A673 (cell line): ENCODE data around the gene GDF10. TPM values are rescaled to one million over a fixed set of nuclear protein-coding genes. Genes with fewer than 3 reads are reported as not detected.

Experiments used
- BruUV-seq: library from RNA; stranded (reverse); fragments of 400-500 nt; replicated peaks from 2 replicates; lab custom pipeline; 2021; lab: Mats Ljungman, UMichigan
- CTCF ChIA-PET: fragments of 300-600 bp; sonication (Branson Sonifier 250); formaldehyde crosslinking; loops from one replicate; lab custom pipeline; 2022; ENCODE audit warnings: antibody characterized with exemption; lab: Charles Lee
- POLR2A ChIA-PET: fragments of 300-600 bp; sonication (Branson Sonifier 250); formaldehyde crosslinking; loops from one replicate; lab custom pipeline; 2022; ENCODE audit warnings: antibody characterized with exemption; ENCODE audit not compliant: low non-redundant PET; lab: Charles Lee
- DNase-seq: peaks from one replicate; pipeline ENCODE4 v3.0.0-alpha.2; 2015; ENCODE audit warnings: low spot score
- H3K27ac ChIP-seq: fragments of 200-600 bp; sonication (generic); 2 replicates; pipeline ENCODE4 v1.5.1; 2016; ENCODE audit warnings: mixed run types, low read depth, mild to moderate bottlenecking, mixed read lengths, antibody characterized with exemption, low read length; ENCODE audit not compliant: poor library complexity, severe bottlenecking
- H3K27me3 ChIP-seq: fragments of 200-600 bp; sonication (generic); replicated peaks from 2 replicates; pipeline ENCODE4 v1.6.1; 2017; ENCODE audit warnings: mixed run types, low read depth, mild to moderate bottlenecking, mixed read lengths, antibody characterized with exemption, low read length; ENCODE audit not compliant: insufficient read depth, poor library complexity
- H3K36me3 ChIP-seq: fragments of 200-600 bp; sonication (generic); 2 replicates; pipeline ENCODE4 v1.6.1; 2016; ENCODE audit warnings: mixed run types, mild to moderate bottlenecking, mixed read lengths, antibody characterized with exemption, low read length; ENCODE audit not compliant: insufficient read depth, poor library complexity, severe bottlenecking
- H3K4me1 ChIP-seq: fragments of 200-600 bp; sonication (generic); 2 replicates; pipeline ENCODE4 v1.6.1; 2017; ENCODE audit warnings: mixed run types, mild to moderate bottlenecking, mixed read lengths, antibody characterized with exemption, low read length; ENCODE audit not compliant: insufficient read depth, poor library complexity, severe bottlenecking
- H3K4me3 ChIP-seq: fragments of 200-600 bp; sonication (generic); 2 replicates; pipeline ENCODE4 v1.5.1; 2016; ENCODE audit warnings: low read depth, mixed run types, mild to moderate bottlenecking, mixed read lengths, low read length; ENCODE audit not compliant: poor library complexity, severe bottlenecking
- H3K9me3 ChIP-seq: fragments of 200-600 bp; sonication (generic); 2 replicates; pipeline ENCODE4 v1.6.1; 2016; ENCODE audit warnings: mixed run types, low read depth, mild to moderate bottlenecking, mixed read lengths, antibody characterized with exemption, low read length; ENCODE audit not compliant: poor library complexity, severe bottlenecking
- EZH2 ChIP-seq: fragments of 200-600 bp; sonication (generic); IDR thresholded peaks from 2 replicates; pipeline ENCODE4 v1.6.1; 2017; ENCODE audit warnings: borderline replicate concordance, low read depth, mild to moderate bottlenecking, mixed read lengths, antibody characterized with exemption, low read length; ENCODE audit not compliant: poor library complexity, severe bottlenecking
- intact Hi-C: fragments of 100-400 bp; cut with micrococcal nuclease; formaldehyde crosslinking; loops from one replicate; pipeline ENCODE4 v1.10.0; 2022; ENCODE audit not compliant: unreplicated experiment
- total RNA-seq: library from RNA; stranded (reverse); gene quantifications from 2 replicates; pipeline ENCODE4 v1.2.3, GENCODE V29; 2021
- TF ChIP-seq, protein P1 (sequence below): fragments of 300-800, 200-600 bp; sonication (generic); conservative IDR thresholded peaks from 2 replicates; pipeline ENCODE4 v1.5.1; 2017; ENCODE audit warnings: low read depth, mild to moderate bottlenecking, antibody characterized with exemption, low read length, moderate library complexity, mixed read lengths

Gene GDF10
- total RNA-seq, 1 experiment from 2014 or later = 0.45 TPM

DNA sequence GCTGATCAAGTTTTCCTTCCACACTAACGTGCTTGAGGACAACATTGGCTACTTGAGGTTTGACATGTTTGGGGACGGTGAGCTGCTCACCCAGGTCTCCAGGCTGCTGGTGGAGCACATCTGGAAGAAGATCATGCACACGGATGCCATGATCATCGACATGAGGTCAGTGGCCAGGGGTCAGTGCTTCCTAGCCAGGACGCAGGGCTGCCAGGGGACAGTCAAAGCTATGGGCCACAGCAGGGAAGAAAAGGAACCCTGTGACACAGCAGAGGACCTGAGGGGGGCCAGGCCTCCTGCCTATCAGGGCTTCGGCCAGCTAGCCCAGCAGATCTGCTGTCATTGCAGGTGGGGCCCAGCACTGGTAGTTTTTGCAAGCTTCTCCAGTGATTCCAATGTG, 53.4 kb downstream of the GDF10 start:
- TF ChIP-seq, protein P1, sequence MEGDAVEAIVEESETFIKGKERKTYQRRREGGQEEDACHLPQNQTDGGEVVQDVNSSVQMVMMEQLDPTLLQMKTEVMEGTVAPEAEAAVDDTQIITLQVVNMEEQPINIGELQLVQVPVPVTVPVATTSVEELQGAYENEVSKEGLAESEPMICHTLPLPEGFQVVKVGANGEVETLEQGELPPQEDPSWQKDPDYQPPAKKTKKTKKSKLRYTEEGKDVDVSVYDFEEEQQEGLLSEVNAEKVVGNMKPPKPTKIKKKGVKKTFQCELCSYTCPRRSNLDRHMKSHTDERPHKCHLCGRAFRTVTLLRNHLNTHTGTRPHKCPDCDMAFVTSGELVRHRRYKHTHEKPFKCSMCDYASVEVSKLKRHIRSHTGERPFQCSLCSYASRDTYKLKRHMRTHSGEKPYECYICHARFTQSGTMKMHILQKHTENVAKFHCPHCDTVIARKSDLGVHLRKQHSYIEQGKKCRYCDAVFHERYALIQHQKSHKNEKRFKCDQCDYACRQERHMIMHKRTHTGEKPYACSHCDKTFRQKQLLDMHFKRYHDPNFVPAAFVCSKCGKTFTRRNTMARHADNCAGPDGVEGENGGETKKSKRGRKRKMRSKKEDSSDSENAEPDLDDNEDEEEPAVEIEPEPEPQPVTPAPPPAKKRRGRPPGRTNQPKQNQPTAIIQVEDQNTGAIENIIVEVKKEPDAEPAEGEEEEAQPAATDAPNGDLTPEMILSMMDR = no peak
- TF ChIP-seq EZH2 = no peak
- DNase-seq = no peak
- H3K36me3 ChIP-seq = no peaks in the 10 kb centered on the region
- intact Hi-C loops = no loop called here
- no peak overlapping the region for H3K27ac ChIP-seq
- no peaks in the 10 kb centered on the region for H3K27me3 ChIP-seq
- CTCF ChIA-PET = no interaction called here
- POLR2A ChIA-PET = no interaction called here
- no peak overlapping the region for H3K4me3 ChIP-seq
- no TSS peak for BruUV-seq
- H3K9me3 ChIP-seq = no peaks in the 10 kb centered on the region
- H3K4me1 ChIP-seq = no peaks in the 10 kb centered on the region

DNA sequence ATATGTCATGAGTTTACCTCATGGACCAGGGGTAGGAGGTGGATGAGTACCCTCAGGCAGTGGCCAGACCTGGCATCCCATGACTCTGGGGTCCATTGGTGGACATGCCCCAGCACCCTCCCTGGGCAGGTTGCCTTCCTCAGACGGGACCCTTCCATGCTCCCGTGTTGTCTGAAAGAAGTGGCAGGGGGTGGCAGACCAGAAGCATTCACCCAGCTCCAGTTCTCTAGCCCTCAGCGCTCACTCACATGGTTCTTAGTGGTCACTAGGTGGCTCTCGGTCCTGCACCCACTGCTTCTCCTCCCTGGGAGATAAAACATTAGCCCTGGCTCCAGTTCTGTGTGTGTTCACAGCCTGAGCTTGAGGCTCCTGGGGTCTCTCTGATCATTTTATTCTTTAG, 54.2 kb downstream of the GDF10 start:
- ChIA-PET CTCF (no interaction called here), POLR2A (no interaction called here)
- no peak for DNase-seq
- Histone ChIP-seq H3K4me3 (no peak overlapping the region), H3K27ac (no peak overlapping the region), H3K27me3 (no peaks in the 10 kb centered on the region), H3K9me3 (no peaks in the 10 kb centered on the region), H3K36me3 (no peaks in the 10 kb centered on the region), H3K4me1 (no peaks in the 10 kb centered on the region)
- TF ChIP-seq EZH2 = no peak
- TF ChIP-seq, protein P1 = no peak
- no TSS peak for BruUV-seq
- intact Hi-C loops = no loop called here

DNA sequence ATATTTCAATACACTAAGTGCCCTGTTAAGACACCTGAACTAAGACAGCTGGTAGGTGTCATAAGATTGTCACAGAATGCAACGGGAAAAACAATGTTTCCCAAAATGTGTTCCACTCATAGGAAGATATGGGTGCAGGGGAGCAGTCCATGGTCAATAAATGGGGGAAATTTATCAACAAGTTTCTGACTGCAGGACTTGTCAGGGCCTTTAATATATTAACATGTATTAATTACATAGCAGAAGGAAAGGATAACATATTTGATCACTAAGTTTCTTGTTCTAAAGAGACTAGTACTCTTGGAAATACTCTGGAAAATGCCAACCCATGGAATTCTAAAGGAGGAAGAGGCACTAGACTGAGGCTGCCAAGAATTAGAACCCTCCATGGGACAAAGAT, 54.9 kb downstream of the GDF10 start:
- BruUV-seq = no TSS peak
- CTCF ChIA-PET = no interaction called here

More for the DNA sequence above, 54.9 kb downstream of the GDF10 start:
- no peak for TF ChIP-seq EZH2
- TF ChIP-seq, protein P1 = no peak
- Histone ChIP-seq H3K27me3 (no peaks in the 10 kb centered on the region), H3K9me3 (no peaks in the 10 kb centered on the region), H3K4me3 (no peak overlapping the region), H3K27ac (no peak overlapping the region), H3K4me1 (no peaks in the 10 kb centered on the region), H3K36me3 (no peaks in the 10 kb centered on the region)
- POLR2A ChIA-PET = no interaction called here
- intact Hi-C loops = no loop called here
- no peak for DNase-seq
